Esophagus (tissue), 2 donors: ENCODE data around the gene CPTP. TPM values are rescaled to one million over a fixed set of nuclear protein-coding genes. Genes with fewer than 3 reads are reported as not detected.

ENCODE experiments used
- H3K27ac ChIP-seq, 2 donors: one replicate each; pipeline ENCODE4 v1.5.1; 2013; ENCODE audit warnings: low read depth in 2 of 2, mild to moderate bottlenecking in 2 of 2, inconsistent platforms in 1 of 2, low read length in 1 of 2, moderate library complexity in 1 of 2
- H3K27me3 ChIP-seq, 2 donors: one replicate each; pipeline ENCODE4 v1.6.1; 2013; ENCODE audit warnings: low read length in 2 of 2, control low read depth in 1 of 2, mild to moderate bottlenecking in 1 of 2; ENCODE audit not compliant: insufficient read depth in 2 of 2, control insufficient read depth in 1 of 2
- H3K36me3 ChIP-seq, 2 donors: one replicate each; pipeline ENCODE4 v1.6.1; 2013; ENCODE audit warnings: low read length in 1 of 2; ENCODE audit not compliant: control insufficient read depth in 2 of 2, insufficient read depth in 2 of 2
- H3K4me1 ChIP-seq, 2 donors: one replicate each; pipeline ENCODE4 v1.6.1; 2013; ENCODE audit warnings: low read length in 1 of 2; ENCODE audit not compliant: control insufficient read depth in 2 of 2, insufficient read depth in 2 of 2
- H3K4me3 ChIP-seq, 2 donors: one replicate each; pipeline ENCODE4 v1.5.1; 2013; ENCODE audit warnings: low read length in 2 of 2, mild to moderate bottlenecking in 2 of 2, low read depth in 1 of 2, moderate library complexity in 1 of 2
- H3K9me3 ChIP-seq, 2 donors: one replicate each; pipeline ENCODE4 v1.6.1; 2013; ENCODE audit warnings: mild to moderate bottlenecking in 2 of 2, low read depth in 1 of 2, low read length in 1 of 2, moderate library complexity in 1 of 2; ENCODE audit not compliant: control insufficient read depth in 2 of 2, insufficient read depth in 1 of 2
- WGBS, 2 donors: extraction: QIAGEN DNeasy Blood & Tissue Kit; methylation state at CpG; one replicate each; pipeline ENCODE4 v1.1.7; 2013; 5-methylcytosine and 5-hydroxymethylcytosine counted together
- polyA plus RNA-seq, 2 donors: library from polyadenylated mRNA; stranded (reverse); fragments of 200-250 nt; gene quantifications; one replicate each; pipeline ENCODE4 v1.2.3, GENCODE V29; 2013
- donor health status: healthy with polysubstance abuse.
- donor health status: Bipolar disorder and iron deficiency.

CPTP gene
- polyA plus RNA-seq, 2 donors: 38.3 to 73.1 TPM

GRCh38 chr1:1353389-1354151 is 29.0 kb downstream of the CPTP start:
- no peak overlapping the region for H3K27ac ChIP-seq
- no peak overlapping the region for H3K4me3 ChIP-seq
- H3K9me3 ChIP-seq: no peaks in the 10 kb centered on the region
- peaks cover 9 to 21% of the 10 kb centered on the region in 2 donors for H3K4me1 ChIP-seq
- 17 to 28% methylated on average over 28 of the region's 28 CpGs for WGBS, 2 donors
- peaks cover 0 to 3% of the 10 kb centered on the region in 2 donors for H3K27me3 ChIP-seq
- H3K36me3 ChIP-seq: no peaks in the 10 kb centered on the region

- WGBS, 2 donors: 36 to 37% methylated on average over 77 to 116 of the region's 116 CpGs
- H3K27ac ChIP-seq: no peak overlapping the region
- peaks cover 9 to 24% of the 10 kb centered on the region in 2 donors for H3K4me1 ChIP-seq
- no peaks in the 10 kb centered on the region for H3K36me3 ChIP-seq
- peaks cover 0 to 3% of the 10 kb centered on the region in 2 donors for H3K27me3 ChIP-seq
- no peak overlapping the region for H3K4me3 ChIP-seq
- H3K9me3 ChIP-seq: no peaks in the 10 kb centered on the region
These were observed 30.0 kb downstream of the CPTP start for GRCh38 chr1:1354271-1355247.

GRCh38 chr1:1355416-1355815 is 30.8 kb downstream of the CPTP start:
- Histone ChIP-seq H3K9me3 (no peaks in the 10 kb centered on the region), H3K27me3 (peaks cover 0 to 3% of the 10 kb centered on the region in 2 donors), H3K27ac (no peak overlapping the region), H3K4me3 (no peak overlapping the region), H3K36me3 (no peaks in the 10 kb centered on the region), H3K4me1 (peaks cover 9 to 24% of the 10 kb centered on the region in 2 donors)
- WGBS, 2 donors: 5 to 7% methylated on average over 34 to 52 of the region's 52 CpGs

GRCh38 chr1:1356166-1356795 is 31.7 kb downstream of the CPTP start:
- H3K9me3 ChIP-seq: no peaks in the 10 kb centered on the region
- H3K4me3 ChIP-seq: peak overlapping the region in 1 of 2 donors; percentile 11
- no peaks in the 10 kb centered on the region for H3K36me3 ChIP-seq
- H3K4me1 ChIP-seq: peaks cover 9 to 24% of the 10 kb centered on the region in 2 donors
- 31 to 40% methylated on average over 8 of the region's 8 CpGs for WGBS, 2 donors
- peak overlapping the region in 1 of 2 donors; percentile 68 for H3K27ac ChIP-seq
- peaks cover 0 to 3% of the 10 kb centered on the region in 2 donors for H3K27me3 ChIP-seq

GRCh38 chr1:1356796-1357401 is 32.3 kb downstream of the CPTP start:
- Histone ChIP-seq H3K4me1 (peaks cover 9 to 24% of the 10 kb centered on the region in 2 donors), H3K36me3 (no peaks in the 10 kb centered on the region), H3K9me3 (no peaks in the 10 kb centered on the region), H3K4me3 (peak overlapping the region; percentile 11 to 34), H3K27ac (peak overlapping the region; percentile 58 to 74), H3K27me3 (peaks cover 0 to 3% of the 10 kb centered on the region in 2 donors)
- 47 to 51% methylated on average over 25 to 26 of the region's 26 CpGs for WGBS, 2 donors

- H3K9me3 ChIP-seq: no peaks in the 10 kb centered on the region
- peaks cover 0 to 3% of the 10 kb centered on the region in 2 donors for H3K27me3 ChIP-seq
- H3K27ac ChIP-seq: peak overlapping the region; percentile 74 to 78
- no peaks in the 10 kb centered on the region for H3K36me3 ChIP-seq
- peaks cover 9 to 24% of the 10 kb centered on the region in 2 donors for H3K4me1 ChIP-seq
- 19 to 23% methylated on average over 17 of the region's 18 CpGs for WGBS, 2 donors
- H3K4me3 ChIP-seq: peak overlapping the region; percentile 7 to 31
These were observed 33.4 kb downstream of the CPTP start for GRCh38 chr1:1357871-1358432.

GRCh38 chr1:1358433-1359271 is 34.0 kb downstream of the CPTP start, which contains the start of gene MXRA8:
Gene MXRA8 (minus strand): TSS chr1:1358555. CDS start chr1:1358504, 51 bp downstream.
- Histone ChIP-seq H3K27me3 (no peaks in the 10 kb centered on the region), H3K36me3 (no peaks in the 10 kb centered on the region), H3K27ac (peak within 1 kb of the TSS; percentile 74 to 78), H3K9me3 (no peaks in the 10 kb centered on the region), H3K4me1 (peaks cover 9 to 19% of the 10 kb centered on the region in 2 donors), H3K4me3 (peak within 1 kb of the TSS; percentile 7 to 34)
- 24 to 31% methylated on average over 29 of the region's 29 CpGs for WGBS, 2 donors

- Histone ChIP-seq H3K4me1 (peaks cover 4 to 14% of the 10 kb centered on the region in 2 donors), H3K27ac (peak overlapping the region; percentile 74 to 78), H3K9me3 (no peaks in the 10 kb centered on the region), H3K4me3 (no peak overlapping the region), H3K27me3 (no peaks in the 10 kb centered on the region), H3K36me3 (no peaks in the 10 kb centered on the region)
- WGBS, 2 donors: 61% methylated on average over 6 of the region's 6 CpGs
These were observed 34.7 kb downstream of the CPTP start for GRCh38 chr1:1359308-1359663.
